K562 (cell line): Measurements from ENCODE around the gene NUP133. TPM values are rescaled to one million over a fixed set of nuclear protein-coding genes. Genes with fewer than 3 reads are reported as not detected.
A peak's percentile ranks its signal among the peaks of the same experiment; 100 is the strongest.

ENCODE experiments used
- GATAD2A ChIP-seq: fragments of 450-650 bp; IDR thresholded peaks from 2 replicates; pipeline ENCODE4 v1.6.1; 2017
- MAZ ChIP-seq, 2 experiments: fragments of 450-650 bp in 1 of 2; sonication (generic) in 1 of 2; formaldehyde crosslinking; IDR thresholded peaks in 1 of 2; conservative IDR thresholded peaks in 1 of 2; 2 replicates each; pipeline versions ENCODE4 v1.4.0 to v1.5.0; 2020; ENCODE audit warnings: mild to moderate bottlenecking in 1 of 2, missing genetic modification reagents in 1 of 2
- MIER1 ChIP-seq: fragments of 450-650 bp; IDR thresholded peaks from 2 replicates; pipeline ENCODE4 v1.6.1; 2016; ENCODE audit warnings: antibody characterized with exemption, mild to moderate bottlenecking, low read depth
- NCOA2 ChIP-seq, 2 experiments: fragments of 450-650 bp; IDR thresholded peaks; 2 replicates each; pipeline ENCODE4 v1.6.1; 2018; ENCODE audit warnings: mild to moderate bottlenecking in 2 of 2, moderate library complexity in 1 of 2; ENCODE audit not compliant: partially characterized antibody in 2 of 2
- NCOA4 ChIP-seq: fragments of 450-650 bp; IDR thresholded peaks from 2 replicates; pipeline ENCODE4 v1.6.1; 2018; ENCODE audit warnings: mild to moderate bottlenecking; ENCODE audit not compliant: partially characterized antibody
- OTX1 ChIP-seq: fragments of 450-650 bp; formaldehyde crosslinking; IDR thresholded peaks from 2 replicates; pipeline ENCODE4 v1.4.0; 2022; ENCODE audit warnings: mild to moderate bottlenecking
- RBM14 ChIP-seq: fragments of 200-400 bp; formaldehyde crosslinking; IDR thresholded peaks from 2 replicates; pipeline ENCODE4 v1.6.1; 2018; ENCODE audit warnings: low read depth, mild to moderate bottlenecking, low read length, moderate library complexity, borderline replicate concordance; ENCODE audit not compliant: insufficient read depth
- RBM34 ChIP-seq: fragments of 200-400 bp; formaldehyde crosslinking; IDR thresholded peaks from 2 replicates; pipeline ENCODE4 v1.6.1; 2018; ENCODE audit warnings: low read length, borderline replicate concordance; ENCODE audit not compliant: insufficient read depth
- SIN3A ChIP-seq, 2 experiments: fragments of 150-350 bp in 1 of 2; IDR thresholded peaks; 2 replicates each; pipeline ENCODE4 v1.6.1; 2011 to 2016; ENCODE audit warnings: borderline replicate concordance in 2 of 2, low read depth in 2 of 2, low read length in 2 of 2, mild to moderate bottlenecking in 2 of 2, moderate library complexity in 2 of 2; ENCODE audit not compliant: control insufficient read depth in 1 of 2
- ZNF165 ChIP-seq: fragments of 250-450 bp; sonication (Bioruptor Pico); IDR thresholded peaks from 2 replicates; pipeline ENCODE4 v1.4.0; 2020; ENCODE audit warnings: borderline replicate concordance
- ZNF584 ChIP-seq: fragments of 200-800 bp; sonication (Bioruptor generic); IDR thresholded peaks from 2 replicates; pipeline ENCODE4 v1.6.1; 2016; ENCODE audit warnings: low read depth, mild to moderate bottlenecking, missing genetic modification characterization, missing compliant biosample characterization
- ZNF586 ChIP-seq: fragments of 450-650 bp; formaldehyde crosslinking; conservative IDR thresholded peaks from 2 replicates; pipeline ENCODE4 v1.4.0; 2020; ENCODE audit warnings: mild to moderate bottlenecking, moderate library complexity
- polyA plus RNA-seq, 8 experiments: library from polyadenylated mRNA; depleted of rRNA in 4 of 8; stranded (reverse) in 5 of 8; unstranded in 3 of 8; fragments of >200 nt; fragmentation: Nextera tagmentation in 2 of 8; fragmentation: Illumina TruSeq in 1 of 8; extraction: Ambion mirVana in 2 of 8; extraction: Trizol in 1 of 8; gene quantifications; 2 replicates each; pipeline versions ENCODE4 v1.2.1 to v1.2.3, GENCODE V29; 2011 to 2014; ENCODE audit warnings: inconsistent platforms in 1 of 8, missing spikeins in 1 of 8
- total RNA-seq, 7 experiments: library from RNA; depleted of rRNA in 6 of 7; stranded (reverse); fragments of >200 nt in 6 of 7; fragmentation: Illumina TruSeq in 2 of 7; extraction: Trizol in 2 of 7; gene quantifications; 2 replicates each; pipeline versions ENCODE4 v1.2.1 to v1.2.3, GENCODE V29; 2011 to 2021; ENCODE audit warnings: low replicate concordance in 1 of 7
- TF ChIP-seq, protein P1 (sequence below): sonication (generic); formaldehyde crosslinking; IDR thresholded peaks from 2 replicates; pipeline ENCODE4 v1.8.1; 2022; ENCODE audit warnings: missing genetic modification reagents
- TF ChIP-seq, protein P2 (sequence below): fragments of 450-650 bp; formaldehyde crosslinking; IDR thresholded peaks from 2 replicates; pipeline ENCODE4 v1.4.0; 2020; ENCODE audit warnings: mild to moderate bottlenecking, moderate library complexity
- TF ChIP-seq, protein P3 (sequence below): fragments of 450-650 bp; conservative IDR thresholded peaks from 2 replicates; pipeline ENCODE4 v1.6.1; 2016; ENCODE audit warnings: missing genetic modification characterization, low read depth, mild to moderate bottlenecking, control low read depth, missing compliant biosample characterization
- TF ChIP-seq, protein P4 (sequence below), 2 experiments: fragments of 450-650 bp; conservative IDR thresholded peaks; 2 replicates each; pipeline ENCODE4 v1.6.1; 2017; ENCODE audit warnings: mild to moderate bottlenecking in 2 of 2, moderate library complexity in 2 of 2
- TF ChIP-seq, protein P5 (sequence below), 2 experiments: fragments of 250-450 bp in 1 of 2; fragments of 450-650 bp in 1 of 2; sonication (Bioruptor Pico) in 1 of 2; IDR thresholded peaks; 2 replicates each; pipeline versions ENCODE4 v1.6.1 to v1.8.0; 2016 to 2021; ENCODE audit warnings: mild to moderate bottlenecking in 2 of 2, moderate library complexity in 2 of 2, missing compliant biosample characterization in 1 of 2, missing genetic modification characterization in 1 of 2

Gene NUP133
- total and polyA plus RNA-seq, 9 of the 15 experiments (the other 6 are each of a cell fraction or from before 2014, with no cell fraction given), result 21.7 to 85.1 (median 61.3) TPM

DNA sequence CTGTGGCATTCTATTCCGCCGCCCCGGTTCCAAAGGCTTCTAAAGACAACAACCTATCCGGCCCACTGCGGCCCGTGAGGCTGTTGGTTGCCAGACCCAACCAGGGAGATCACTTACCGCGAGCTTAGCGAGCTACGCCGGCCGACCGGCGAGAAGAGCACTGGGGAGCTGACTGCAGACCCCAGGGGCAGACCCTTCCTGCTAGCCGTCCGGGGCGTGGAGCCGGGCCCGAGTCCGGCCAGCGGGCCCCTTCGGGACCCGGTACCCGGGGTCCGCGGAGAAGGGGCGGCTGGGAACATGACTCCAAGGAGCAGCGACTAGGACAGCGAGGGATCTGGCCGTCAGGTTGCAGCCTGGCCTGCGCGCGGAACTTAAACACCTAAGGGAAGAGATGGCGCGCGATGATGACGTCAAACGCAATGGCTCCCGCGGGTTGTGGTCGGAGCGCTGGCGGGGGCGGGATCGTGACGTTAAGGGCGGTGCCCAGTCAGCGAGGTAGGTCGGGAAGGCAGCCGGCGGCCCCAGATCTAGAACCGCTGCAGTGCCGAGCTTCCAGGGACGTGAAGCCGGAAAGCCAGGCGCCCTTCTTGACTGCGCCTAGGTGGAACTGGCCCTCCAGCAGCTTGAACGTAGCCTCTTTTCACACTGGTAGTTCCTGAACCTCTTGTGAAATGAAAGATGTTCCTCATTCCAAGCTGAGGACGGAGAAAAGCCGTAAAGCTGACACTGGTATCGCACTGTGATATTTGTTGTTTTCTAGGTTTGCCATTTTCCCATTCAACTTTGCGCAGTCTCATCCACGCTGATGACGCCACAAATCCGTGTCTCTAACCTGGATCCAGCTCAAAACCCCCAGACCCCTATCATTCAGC lies at the start of gene NUP133 (continued):
- TF ChIP-seq, protein P1, sequence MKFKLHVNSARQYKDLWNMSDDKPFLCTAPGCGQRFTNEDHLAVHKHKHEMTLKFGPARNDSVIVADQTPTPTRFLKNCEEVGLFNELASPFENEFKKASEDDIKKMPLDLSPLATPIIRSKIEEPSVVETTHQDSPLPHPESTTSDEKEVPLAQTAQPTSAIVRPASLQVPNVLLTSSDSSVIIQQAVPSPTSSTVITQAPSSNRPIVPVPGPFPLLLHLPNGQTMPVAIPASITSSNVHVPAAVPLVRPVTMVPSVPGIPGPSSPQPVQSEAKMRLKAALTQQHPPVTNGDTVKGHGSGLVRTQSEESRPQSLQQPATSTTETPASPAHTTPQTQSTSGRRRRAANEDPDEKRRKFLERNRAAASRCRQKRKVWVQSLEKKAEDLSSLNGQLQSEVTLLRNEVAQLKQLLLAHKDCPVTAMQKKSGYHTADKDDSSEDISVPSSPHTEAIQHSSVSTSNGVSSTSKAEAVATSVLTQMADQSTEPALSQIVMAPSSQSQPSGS (CRISPR knock-in tag), result no peak
- TF ChIP-seq, protein P2, sequence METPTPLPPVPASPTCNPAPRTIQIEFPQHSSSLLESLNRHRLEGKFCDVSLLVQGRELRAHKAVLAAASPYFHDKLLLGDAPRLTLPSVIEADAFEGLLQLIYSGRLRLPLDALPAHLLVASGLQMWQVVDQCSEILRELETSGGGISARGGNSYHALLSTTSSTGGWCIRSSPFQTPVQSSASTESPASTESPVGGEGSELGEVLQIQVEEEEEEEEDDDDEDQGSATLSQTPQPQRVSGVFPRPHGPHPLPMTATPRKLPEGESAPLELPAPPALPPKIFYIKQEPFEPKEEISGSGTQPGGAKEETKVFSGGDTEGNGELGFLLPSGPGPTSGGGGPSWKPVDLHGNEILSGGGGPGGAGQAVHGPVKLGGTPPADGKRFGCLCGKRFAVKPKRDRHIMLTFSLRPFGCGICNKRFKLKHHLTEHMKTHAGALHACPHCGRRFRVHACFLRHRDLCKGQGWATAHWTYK (CRISPR knock-in tag), result no peak
- TF ChIP-seq OTX1 (CRISPR knock-in tag) (no peak), NCOA2 (IDR thresholded peaks at IDR 0.05; ENCODE audit: partially characterized antibody in 2 of 2) (no peak), RBM14 (no peak), GATAD2A (no peak), ZNF586 (CRISPR knock-in tag) (no peak), MIER1 (no peak), SIN3A (IDR thresholded peaks at IDR 0.05; ENCODE audit: borderline replicate concordance in 2 of 2, control insufficient read depth in 1 of 2, low read depth in 2 of 2, low read length in 2 of 2) (peak; percentile 87 to 88; a peak in 3 of 4 replicates), NCOA4 (no peak), MAZ (CRISPR knock-in tag; conservative IDR thresholded peaks at IDR 0.05 in 1 of 2, IDR thresholded peaks at IDR 0.05 in 1 of 2) (peak; percentile 73 to 88), ZNF584 (no peak), ZNF165 (CRISPR knock-in tag) (no peak), RBM34 (no peak)
- TF ChIP-seq, protein P3, sequence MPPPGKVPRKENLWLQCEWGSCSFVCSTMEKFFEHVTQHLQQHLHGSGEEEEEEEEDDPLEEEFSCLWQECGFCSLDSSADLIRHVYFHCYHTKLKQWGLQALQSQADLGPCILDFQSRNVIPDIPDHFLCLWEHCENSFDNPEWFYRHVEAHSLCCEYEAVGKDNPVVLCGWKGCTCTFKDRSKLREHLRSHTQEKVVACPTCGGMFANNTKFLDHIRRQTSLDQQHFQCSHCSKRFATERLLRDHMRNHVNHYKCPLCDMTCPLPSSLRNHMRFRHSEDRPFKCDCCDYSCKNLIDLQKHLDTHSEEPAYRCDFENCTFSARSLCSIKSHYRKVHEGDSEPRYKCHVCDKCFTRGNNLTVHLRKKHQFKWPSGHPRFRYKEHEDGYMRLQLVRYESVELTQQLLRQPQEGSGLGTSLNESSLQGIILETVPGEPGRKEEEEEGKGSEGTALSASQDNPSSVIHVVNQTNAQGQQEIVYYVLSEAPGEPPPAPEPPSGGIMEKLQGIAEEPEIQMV, result no peak
- TF ChIP-seq, protein P4, sequence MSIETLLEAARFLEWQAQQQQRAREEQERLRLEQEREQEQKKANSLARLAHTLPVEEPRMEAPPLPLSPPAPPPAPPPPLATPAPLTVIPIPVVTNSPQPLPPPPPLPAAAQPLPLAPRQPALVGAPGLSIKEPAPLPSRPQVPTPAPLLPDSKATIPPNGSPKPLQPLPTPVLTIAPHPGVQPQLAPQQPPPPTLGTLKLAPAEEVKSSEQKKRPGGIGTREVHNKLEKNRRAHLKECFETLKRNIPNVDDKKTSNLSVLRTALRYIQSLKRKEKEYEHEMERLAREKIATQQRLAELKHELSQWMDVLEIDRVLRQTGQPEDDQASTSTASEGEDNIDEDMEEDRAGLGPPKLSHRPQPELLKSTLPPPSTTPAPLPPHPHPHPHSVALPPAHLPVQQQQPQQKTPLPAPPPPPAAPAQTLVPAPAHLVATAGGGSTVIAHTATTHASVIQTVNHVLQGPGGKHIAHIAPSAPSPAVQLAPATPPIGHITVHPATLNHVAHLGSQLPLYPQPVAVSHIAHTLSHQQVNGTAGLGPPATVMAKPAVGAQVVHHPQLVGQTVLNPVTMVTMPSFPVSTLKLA (conservative IDR thresholded peaks at IDR 0.05), result peak; percentile 82 to 94
- TF ChIP-seq, protein P5, sequence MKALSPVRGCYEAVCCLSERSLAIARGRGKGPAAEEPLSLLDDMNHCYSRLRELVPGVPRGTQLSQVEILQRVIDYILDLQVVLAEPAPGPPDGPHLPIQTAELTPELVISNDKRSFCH (CRISPR knock-in tag; IDR thresholded peaks at IDR 0.05), result no peak
- TF ChIP-seq, protein P5 (tag; IDR thresholded peaks at IDR 0.05), result peak; percentile 8; the same call in 1 of the 2 replicates
